AG20443 (cell line): ENCODE data around the gene DNAH8.

ENCODE experiments used
- DNase-seq: peaks from one replicate; pipeline ENCODE4 v3.0.0; 2012; ENCODE audit warnings: low spot score, mixed read lengths

Gene DNAH8

DNA sequence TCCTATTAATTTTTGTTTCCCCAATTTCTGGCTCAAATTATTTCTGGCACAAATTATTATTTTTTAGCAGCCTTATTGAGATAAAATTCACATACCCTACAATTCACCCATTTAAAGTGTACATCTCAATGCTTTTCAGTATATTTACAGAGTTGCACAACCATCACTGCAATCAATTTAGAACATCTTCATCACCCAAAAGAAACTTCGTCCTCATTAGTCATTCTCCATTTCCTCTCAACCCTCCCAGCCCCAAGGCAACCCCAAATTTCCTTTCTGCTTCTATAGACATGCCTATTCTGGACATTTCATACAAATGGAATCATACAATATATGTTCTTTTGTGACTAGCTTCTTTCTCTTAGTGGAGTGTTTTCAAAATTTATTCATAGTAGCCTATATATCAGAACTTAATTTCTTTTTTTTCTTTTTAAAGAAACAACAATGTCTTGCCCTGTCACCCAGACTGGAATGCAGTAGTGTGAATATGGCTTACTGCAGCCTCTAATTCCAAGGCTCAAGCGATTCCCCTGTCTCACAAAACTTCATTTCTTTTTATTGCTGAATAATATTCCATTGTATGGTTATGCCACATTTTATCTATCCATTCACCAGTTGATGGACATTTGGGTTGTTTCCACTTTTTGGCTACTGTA lies 84.5 kb downstream of the DNAH8 start:
- DNase-seq, result no peak

GRCh38 chr6:38801305-38801704 lies 86.2 kb downstream of the DNAH8 start:
- no peak for DNase-seq

DNA sequence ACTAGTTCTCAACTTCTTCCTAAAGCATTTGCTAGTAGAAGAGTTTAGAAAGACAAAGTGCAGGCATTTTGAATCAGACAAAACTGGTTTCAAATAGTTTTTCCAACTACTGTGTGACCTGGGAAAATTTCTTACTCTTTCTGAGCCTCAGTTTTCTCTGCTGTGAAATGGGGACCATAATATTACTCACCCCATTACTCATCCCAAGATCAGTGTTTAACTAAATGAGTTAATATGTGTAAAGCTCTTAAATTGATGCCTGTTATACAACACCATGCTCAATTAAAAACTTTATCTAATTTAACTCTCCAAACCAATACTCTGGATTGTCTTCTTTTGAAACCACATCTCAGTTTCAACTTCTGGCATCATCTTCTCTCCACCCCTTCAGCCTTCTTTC lies 87.4 kb downstream of the DNAH8 start:
- no peak for DNase-seq

DNA sequence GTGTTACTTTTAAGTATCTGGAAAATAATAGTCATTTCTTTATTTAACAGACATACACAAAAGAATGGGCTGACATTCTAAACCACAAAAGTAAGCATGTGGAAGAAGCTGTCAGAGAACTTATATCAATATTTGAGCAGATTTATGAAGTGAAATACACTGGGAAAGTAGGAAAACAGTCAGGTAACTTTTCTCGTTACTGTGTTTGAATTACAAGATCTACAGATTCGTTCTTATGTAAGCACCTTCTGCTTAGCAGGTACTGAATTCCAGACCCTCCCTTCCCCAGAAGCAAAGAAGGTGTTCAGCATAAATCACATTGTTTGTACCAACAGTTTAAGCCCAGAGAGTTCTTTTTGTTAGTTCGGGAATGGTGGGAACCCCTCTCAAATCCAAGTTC lies 88.0 kb downstream of the DNAH8 start:
- no peak for DNase-seq

GRCh38 chr6:38804358-38804757 lies 89.2 kb downstream of the DNAH8 start:
- no peak for DNase-seq

DNA sequence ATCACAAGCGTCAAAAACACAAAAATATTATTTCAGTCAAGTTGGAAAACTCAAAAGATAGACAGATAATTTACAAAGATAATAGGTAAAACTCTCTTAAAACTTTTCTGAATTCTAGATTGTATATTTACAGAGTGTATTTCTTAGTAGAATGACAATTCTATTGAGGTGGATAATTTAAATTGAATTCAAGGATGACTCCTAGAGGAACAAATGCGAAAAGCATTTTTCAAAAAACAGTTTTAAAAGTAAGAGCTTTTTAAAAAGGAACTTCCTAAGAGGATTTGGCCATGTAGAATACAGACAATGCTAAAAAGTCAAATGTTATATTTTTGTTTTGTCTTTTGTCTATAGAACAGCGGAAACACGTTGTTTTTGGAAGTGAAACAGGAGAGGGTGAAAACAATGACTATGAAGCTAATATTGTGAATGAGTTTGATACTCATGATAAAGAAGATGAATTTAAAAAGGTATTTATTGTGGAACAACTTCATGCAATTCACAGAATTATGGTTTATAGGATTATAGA lies 90.1 kb downstream of the DNAH8 start:
- DNase-seq, result no peak

- no peak for DNase-seq
Measured at GRCh38 chr6:38805692-38806091, 90.6 kb downstream of the DNAH8 start.

DNA sequence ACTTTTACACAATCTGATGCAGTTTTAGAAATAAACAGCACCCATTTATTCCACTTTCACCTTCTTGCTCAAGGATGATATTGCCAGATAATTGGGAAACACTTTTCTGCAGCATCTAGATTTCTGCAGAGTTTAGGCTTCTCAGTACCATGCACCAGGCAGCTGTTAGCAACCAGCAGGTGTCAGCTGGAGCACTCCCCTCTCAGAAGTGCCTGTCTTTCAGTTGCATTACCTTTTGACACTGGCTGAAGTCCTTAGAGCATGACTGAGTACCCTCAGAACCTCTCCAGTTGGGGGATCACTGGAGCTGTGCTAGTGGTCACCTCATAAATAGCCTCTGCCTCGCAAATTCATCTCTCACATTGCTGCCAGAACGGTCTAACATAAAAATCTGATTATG lies 91.2 kb downstream of the DNAH8 start:
- no peak for DNase-seq

DNA sequence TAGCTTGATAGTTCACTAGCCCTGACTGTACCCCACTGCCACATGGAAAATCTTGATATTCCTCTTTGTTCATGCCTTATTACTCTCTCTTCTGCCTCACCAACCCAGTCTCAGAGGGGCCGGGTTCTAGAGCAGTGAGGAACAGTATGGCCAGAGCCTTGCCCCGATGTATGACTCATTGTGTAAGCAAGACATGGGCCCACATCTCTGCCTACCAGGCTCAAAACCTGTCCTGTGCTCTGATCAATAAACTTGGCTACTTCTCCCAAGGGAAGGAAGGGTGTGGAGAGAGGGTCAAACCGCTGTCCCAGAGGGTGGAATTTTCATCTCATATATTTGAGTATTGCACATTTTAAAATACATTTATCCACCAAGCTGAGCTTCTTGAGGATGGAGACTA lies 91.7 kb downstream of the DNAH8 start:
- no peak for DNase-seq

DNA sequence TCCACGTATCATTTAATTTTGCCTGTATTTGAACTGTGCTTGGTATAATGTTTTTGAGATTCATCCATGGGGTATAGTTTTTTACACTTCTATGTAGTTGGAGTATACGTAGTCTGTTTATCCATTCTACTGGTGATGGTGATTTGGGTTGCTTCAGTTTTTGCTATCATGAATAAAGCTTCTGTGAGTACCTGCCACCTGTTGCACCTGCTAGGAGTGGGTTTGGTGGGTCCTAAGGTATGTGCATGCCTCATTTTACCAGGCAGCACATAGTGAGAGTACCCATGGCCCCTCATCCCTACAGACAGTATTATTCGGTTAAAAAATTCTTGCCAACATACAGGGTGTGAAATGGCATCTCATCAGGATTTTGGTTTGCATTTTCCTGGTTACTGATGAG lies 92.9 kb downstream of the DNAH8 start:
- no peak for DNase-seq

GRCh38 chr6:38813041-38813823 lies 98.1 kb downstream of the DNAH8 start:
- no peak for DNase-seq

- DNase-seq, result no peak
Measured at GRCh38 chr6:38814761-38815160, 99.7 kb downstream of the DNAH8 start.

GRCh38 chr6:38815250-38815649 lies 100.1 kb downstream of the DNAH8 start:
- no peak for DNase-seq

- no peak for DNase-seq
Measured at GRCh38 chr6:38818691-38819090, 103.6 kb downstream of the DNAH8 start.

GRCh38 chr6:38822963-38823362 lies 107.9 kb downstream of the DNAH8 start:
- no peak for DNase-seq

- no peak for DNase-seq
Measured at GRCh38 chr6:38824243-38824894, 109.3 kb downstream of the DNAH8 start.

DNA sequence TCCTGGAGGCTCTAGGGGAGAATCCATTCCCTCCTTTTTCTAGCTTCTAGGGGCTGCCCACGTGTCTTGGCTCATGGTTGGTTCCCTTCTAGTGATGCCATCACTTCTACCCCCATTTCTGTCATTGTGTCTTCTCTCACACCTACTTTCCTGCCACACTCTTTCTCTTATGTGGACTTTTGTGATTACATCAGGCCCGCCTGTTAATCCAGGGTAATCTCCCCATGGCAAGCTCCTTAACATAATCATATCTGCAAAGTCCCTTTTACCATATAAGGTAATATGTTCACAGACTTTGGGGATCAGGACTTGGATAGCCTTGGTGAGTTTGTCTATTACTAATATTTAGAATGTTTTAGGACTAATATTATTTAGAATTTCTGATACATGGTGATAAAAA lies 111.9 kb downstream of the DNAH8 start:
- DNase-seq, result no peak

- no peak for DNase-seq
Measured at GRCh38 chr6:38831865-38832264, 116.8 kb downstream of the DNAH8 start.

DNA sequence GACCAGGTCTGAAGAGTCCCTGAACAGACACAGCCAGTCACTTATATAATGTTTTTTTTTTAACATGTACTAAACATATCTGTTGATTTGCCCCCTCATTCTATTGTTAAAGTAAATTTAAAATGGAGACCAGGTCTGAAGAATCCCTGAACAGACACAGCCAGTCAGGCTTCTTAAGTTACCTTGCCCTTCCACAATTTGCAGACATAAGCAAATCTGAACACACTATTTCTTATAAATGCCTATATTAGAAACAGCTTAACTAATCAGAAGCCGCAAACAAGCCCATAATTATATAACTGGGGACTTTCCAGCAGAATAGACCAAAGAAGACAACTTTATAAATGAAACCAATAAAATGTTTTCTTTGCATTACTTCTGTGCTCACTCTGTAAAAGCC lies 118.2 kb downstream of the DNAH8 start:
- DNase-seq, result no peak

GRCh38 chr6:38836585-38836984 lies 121.5 kb downstream of the DNAH8 start:
- DNase-seq, result no peak

DNA sequence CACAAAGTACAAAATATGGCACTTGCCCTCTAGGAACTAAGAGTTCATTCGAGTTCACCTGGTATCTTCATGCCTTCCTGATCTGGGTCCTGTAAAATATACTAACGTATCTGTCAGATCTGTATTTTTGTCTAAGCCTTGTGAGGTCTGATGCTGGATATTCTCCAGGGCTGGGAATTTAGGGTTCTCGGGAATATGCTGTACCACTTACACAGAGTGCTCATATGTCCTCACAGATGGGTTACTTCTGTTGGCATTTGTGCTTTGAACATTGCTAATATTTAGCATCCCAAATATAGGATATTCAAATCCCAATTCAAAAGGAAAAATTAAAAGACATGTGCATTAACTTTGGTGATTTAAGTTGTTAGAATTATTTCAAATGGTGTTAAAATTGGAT lies 122.0 kb downstream of the DNAH8 start:
- no peak for DNase-seq

DNA sequence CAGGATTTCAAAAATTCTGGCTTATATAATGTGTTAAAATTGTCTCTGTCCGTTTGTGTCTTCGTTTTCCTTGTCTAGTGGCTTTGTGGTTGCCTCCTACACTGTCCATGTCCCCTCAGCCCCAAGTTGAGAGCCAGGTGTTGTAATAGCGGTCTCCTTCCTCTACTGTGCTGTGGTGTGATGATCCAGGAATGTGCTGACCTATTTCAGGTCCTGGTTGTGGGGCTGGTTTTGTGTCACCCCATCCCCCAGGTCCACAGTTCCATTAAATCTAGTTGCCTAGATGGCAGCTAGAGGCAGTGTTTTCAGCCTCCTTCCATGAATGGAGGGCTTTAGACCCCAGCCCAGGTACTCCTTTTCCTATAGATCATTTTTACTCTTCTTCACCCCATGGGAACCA lies 128.7 kb downstream of the DNAH8 start:
- DNase-seq, result no peak

DNA sequence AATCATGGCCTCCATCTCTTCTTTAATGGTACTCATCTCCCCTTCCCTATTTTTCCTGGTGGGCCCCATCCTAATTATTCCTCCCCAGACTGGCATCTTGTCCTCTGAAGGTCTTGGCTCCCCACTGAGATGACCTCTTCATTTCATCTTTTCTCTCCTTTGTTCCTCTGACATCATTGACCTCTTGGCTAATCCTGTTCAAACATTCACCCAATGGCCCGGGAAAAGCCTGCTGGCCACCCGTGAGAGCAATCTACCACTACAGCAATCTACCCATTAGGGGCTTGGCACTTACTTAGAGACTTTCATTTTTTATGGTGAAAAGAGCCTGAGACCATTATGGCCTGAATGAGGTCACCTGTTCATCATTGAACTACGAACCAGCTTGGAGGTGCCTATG lies 130.8 kb downstream of the DNAH8 start:
- no peak for DNase-seq
